Measurements from ENCODE around the gene TAF3.

TAF3 gene

DNA sequence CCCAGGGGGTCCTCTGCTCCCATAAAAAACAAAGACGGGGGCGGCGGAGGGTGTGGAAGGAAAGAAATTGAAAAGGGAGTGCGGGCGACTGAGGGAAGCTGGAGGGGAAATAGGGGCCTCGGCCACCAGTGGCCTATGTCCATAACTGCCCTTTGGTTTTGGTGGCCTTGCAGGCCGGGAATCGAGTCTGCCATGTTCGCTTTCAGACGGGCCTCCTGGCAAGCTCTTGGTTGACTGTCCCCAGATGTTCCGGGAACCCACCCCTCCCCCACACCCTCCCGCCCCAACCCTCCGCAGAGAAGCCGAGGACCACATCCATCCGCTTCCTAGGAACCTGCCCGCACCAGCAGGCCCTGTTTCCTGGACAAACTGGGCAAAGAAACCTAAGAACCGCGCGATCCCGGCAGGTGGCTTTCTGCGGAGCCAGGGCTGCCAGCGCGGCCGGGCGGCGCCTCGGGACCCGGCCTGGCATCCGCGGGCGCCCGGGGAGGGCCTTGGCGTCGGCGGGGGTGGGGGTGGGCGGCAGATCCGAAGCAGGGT lies 216.2 kb downstream of the TAF3 start:
- DNase-seq (ENCODE audit: low read depth in 2 of 2), result no peak

DNA sequence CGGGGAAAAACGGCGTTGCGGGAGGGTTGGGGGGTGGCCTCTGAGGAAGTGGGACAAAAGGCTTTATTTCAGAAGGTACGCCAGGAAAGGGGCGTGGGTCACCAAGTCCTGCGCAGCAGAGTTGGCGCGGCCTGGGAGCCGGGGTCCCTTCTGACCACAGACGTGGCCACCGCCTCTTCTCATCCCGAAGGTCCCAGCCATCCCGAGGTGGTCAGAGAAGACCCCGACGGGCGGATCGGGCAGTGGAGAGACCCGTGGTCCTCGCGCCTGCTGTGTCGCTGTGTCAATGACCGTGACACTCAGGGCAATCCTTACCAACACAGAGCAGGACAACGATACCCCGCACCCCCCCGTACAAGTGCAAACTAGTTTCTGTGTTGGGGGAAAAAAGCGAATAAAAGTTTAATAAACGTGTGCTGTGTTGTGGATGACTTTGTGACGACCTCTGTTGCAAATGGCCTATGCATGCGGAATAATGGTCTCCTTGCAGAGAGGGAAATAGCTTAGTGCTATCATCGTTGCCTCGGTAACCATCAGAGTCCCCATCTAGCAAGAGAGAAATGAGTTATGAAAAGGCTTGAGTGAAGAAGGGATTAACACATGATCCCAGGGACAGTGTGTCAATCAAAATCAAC lies 216.8 kb downstream of the TAF3 start:
- DNase-seq (ENCODE audit: low read depth in 2 of 2), result no peak

DNA sequence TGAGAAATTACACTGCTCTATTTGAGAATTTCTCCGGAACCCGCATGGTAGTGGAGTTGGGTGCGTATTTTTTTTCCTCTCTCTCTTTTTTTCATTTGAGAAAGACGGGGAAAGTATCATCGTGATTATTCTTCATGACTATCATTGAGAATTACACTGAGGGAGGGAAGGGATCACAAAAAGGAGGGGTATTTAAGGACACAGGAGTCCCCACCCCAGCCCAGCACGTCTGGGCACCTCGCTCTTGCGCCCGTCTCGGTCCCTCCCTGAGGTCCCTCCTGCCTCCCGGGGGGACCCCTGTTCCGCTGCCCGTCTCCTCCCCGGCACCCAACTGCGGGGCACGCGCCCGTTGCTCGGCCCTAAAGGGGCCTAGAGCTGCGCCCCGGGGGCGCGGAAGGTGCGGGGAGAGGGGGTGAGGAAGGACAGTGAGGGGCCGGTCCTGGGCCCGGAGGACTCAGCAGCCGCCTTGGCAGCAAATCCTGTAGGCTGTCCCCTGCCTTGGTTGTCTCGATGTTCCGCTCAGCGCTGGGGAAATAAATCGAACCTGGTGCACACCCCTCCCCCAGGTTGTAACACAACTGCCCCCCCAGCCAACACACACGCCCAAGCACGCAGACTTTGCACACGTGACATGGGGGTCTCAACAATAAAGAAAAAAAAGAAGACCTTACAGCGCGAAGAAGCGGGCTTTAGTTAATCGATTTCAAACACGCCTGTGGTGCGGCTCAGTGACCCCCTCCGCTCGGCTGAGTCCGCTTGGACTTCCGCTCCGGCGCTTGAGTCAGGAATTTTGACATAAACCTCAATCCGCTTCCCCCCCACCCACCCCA lies 217.6 kb downstream of the TAF3 start:
- no peak for DNase-seq (ENCODE audit: low read depth in 2 of 2)

DNA sequence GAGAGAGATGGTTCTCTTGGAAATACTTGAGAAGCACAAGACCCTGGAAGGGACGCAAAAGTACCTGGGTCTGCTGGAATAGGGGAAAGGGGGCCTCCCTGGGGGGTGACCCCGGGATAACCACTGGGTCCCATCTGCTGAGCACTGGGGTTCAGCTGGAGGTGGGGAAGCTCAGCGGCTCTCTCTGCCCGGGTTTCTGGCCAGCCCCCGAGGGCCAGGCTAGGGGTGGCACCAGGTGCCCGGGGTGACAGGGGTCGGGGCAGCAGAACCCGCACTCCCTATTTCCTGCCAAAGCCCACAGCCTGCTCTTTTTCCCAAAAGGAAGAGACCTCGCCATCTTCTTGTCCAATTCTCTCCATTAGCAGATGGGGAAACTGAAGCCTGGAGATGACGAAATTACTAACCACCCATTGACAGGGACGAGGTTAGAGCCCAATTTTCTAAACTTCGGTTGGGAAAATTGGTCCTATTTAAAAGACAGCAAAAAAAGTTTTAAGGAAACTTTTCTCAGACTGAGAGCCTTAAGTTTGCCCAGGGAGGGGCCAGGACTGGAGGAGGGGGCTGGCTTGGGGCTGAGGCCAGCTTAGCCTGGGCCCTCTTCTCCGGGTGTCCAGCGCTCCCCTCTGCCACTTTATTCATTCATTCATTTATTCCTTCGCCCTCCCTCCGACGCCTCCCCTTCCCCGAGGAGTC lies 218.3 kb downstream of the TAF3 start:
- no peak for DNase-seq (ENCODE audit: low read depth in 2 of 2)

DNA sequence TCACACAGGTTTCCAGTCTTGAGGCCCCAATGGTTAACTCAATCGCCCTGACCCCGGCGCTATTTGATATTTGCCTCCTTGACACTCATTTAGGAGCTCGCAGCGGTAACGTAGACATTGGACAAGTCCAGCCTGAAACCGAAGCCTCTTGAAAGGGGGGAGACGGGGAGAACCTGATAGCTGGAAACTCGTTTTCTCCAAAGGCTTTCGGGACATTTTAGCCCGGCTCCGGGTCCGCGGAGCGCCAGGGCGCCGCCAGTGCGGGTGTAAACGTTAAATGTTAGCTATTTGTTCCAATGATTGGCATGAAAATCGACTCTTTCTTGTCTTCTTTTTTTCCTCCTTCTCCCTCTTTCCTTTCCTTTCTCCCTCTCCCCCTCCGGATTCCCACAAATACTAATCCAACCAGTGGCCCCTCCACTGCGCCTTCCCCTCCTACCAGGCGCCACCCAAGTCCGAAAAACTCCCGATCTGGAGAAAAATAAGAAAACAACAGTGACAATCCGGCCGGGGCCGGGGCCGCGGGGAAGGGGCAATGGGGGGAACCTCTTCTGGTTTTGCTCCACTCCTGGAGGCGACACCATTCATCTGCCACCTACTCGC lies 219.0 kb downstream of the TAF3 start:
- no peak for DNase-seq (ENCODE audit: low read depth in 2 of 2)

DNA sequence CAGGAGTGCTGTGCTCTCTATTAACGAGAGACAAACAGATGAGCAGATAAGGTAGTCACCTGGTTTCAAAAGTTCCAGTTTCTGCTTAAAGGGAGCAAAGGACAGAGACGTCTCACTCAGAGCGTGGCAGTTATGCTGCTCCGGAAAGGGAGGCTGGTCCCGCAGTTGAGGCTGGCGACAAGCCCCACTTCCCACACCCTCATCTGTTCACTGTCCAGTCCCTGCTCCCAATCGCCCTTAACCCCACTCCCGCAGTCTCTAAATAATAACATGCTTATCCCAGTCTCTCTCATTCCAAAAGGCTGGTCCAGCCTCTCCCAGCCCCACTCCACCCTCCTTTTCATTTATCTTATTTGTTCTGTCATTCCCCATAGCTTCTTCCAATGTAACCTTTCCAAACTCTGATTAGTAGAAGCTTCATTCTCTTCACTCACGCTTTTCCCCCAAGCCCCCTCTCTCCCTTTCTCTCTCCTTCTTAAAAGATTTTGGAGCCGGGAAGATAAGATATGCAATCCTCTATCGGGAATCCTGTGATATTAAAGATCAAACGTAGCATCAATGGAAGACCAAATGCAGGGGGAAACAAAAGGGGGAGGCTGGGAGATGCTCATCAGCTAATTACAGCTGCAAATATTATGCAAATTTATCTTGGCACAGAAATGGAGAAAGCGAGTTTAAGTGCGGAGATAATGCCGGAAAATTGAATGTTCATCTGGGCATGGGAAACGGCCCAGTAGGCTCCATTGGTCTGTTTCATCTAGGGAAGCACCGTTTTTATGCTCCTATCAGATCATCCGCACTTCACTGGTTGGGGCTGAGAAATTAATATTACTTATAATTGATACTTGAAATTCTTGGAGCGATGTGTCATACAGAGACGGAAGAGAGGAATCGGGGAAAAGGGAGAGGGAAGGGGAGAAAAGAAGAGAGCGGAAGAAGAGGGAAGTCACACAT lies 219.9 kb downstream of the TAF3 start:
- no peak for DNase-seq (ENCODE audit: low read depth in 2 of 2)

DNA sequence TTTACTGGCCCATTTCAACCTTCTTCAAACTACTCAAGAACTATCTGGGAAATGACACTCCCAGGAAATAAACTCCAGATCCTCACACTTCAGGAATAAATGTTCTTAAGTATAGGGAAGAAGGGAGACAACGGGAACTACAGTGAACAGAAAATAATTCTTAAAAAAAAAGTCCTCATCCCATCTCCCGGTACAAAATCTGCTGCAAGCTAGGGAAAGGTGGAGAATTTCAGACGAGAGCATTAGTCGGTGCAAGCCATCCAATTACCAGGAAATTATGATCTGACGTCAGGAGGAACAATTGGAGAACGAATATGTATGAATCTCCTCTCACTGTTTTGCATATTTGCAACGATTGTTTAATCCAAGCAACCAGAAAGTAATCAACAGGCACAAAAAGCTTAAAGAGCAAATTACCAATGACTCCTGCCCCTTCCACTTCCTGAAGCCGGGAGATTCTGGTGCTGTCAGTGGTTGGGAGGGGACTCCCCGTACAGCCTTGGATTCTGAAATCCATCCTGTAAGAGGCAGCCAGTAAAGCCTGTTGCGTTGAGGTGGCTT lies 221.1 kb downstream of the TAF3 start:
- no peak for DNase-seq (ENCODE audit: low read depth in 2 of 2)

DNA sequence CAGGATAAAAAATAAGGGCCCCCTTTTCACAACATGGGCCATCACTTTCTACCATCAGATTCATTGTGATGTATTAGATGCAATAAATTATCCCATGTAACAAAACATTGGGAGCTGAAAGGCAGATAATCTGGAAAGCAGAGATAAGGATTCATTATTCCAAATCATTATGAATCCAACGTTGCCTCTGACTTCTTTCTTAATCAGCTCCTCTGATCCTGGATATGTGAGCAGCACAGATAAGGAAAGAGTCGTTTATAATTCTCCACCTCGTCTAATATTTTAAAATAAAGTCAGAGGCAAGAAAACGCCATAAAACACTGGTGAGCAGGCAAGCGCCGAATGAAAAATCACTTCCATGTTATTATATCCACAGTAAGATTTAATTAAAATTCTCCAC lies 222.3 kb downstream of the TAF3 start:
- DNase-seq (ENCODE audit: low read depth in 2 of 2), result no peak

DNA sequence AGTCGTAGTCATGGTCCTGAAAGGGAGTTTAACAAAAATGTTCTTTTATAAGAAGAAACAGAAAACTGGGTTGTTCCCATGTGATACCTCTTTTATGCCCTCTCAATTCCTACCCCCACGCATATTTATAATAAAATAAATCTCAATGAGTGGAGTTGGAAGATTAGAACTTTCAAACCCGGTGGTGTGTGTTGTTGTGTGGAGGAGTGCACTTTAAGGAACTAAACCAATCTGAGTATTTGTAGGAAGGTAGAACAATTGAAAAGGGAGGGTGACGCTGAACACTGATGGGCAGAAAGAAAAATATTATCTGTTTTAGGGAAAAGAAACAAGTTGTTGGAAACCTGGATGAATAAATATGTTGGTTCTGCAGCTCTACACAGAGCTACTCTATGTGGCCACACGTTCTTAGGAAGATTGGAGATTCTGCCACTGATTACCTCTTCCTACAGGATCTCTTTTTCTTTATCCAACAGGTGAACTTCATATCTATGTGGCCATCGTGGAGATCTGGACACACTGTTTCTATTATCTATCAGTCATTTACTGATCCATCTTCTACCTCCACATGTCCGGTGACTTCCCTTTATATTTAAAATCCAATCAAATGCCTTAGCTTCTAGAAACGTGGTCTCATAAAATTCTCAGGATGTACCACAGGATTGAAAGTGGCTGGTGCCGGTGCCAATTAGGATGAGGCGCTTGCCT lies 223.1 kb downstream of the TAF3 start:
- no peak for DNase-seq (ENCODE audit: low read depth in 2 of 2)

DNA sequence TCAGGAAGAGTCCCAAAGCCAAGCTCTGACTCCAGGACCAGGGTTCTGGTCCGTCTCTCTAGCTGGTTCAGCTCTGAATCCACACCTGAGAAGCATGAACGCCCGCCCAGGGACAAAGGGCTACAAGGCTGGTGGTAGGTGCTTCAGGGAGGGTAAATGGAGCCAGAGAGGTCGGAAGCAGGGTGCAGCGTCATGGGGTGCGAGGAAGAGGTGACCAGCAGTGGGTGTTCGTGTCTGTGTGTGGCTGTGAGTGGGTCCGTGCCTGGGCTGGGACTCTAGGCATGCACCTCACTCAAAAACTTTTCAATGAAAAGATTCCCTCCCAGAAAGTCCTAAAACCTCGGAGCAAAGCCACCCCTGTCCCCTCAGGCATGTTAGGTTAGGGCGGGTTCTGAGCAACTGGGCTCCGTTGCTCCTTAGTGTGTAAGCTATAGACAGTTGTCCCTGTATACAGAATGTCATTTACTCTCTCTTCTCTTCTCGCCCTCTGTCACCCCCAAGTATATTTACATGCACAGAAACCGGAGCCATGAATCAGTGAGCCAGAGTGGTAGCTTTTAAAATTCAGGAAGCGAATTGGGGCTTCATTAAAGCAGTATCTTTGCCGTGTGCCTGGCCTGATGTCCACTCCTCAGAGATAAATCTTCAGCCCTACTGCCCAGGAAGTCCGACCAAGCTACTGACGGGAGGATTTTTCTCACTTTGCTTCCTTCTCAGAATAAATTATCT lies 223.9 kb downstream of the TAF3 start:
- no peak for DNase-seq (ENCODE audit: low read depth in 2 of 2)

DNA sequence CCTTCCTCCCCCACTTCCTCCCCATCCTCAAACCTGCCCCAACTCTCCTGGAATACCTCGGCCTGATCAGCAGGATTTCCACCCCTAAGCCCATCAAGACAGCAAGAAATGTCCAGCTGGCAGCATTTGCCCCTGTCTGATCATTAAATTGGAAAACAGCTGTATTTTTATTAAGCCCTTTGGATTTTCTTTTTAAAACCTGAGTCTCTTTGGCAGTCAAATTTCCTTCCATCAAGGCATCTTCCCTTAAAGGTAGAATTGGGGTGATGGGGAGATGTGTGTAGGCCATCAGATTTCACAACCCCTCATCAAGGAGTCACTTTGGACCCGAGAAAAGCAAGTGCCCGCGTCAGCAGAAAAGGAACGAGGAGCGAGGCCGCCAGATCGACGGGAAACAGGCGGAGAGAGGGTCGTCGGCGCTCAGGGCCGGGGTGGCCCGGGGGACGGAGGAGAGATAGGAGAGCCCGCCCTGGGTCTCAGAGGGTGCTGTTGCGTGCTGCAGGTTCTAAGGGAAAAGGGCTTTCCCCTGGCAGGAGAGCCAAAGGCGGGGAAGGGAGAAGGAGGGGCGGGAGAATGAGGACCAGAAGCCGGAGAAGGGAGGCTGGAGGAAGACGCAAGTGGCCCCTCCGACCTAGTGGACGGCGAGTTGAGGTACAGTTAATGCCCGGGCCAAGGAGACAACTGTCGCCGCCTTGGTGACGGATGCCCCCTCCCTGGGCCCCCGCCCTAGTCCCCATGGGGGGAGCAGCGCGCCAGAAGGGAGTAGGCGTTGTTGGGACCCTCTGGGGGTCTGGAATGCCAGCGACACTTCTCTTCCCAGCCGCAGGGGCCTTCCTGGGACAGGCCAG lies 224.6 kb downstream of the TAF3 start:
- DNase-seq (ENCODE audit: low read depth in 2 of 2), result no peak

DNA sequence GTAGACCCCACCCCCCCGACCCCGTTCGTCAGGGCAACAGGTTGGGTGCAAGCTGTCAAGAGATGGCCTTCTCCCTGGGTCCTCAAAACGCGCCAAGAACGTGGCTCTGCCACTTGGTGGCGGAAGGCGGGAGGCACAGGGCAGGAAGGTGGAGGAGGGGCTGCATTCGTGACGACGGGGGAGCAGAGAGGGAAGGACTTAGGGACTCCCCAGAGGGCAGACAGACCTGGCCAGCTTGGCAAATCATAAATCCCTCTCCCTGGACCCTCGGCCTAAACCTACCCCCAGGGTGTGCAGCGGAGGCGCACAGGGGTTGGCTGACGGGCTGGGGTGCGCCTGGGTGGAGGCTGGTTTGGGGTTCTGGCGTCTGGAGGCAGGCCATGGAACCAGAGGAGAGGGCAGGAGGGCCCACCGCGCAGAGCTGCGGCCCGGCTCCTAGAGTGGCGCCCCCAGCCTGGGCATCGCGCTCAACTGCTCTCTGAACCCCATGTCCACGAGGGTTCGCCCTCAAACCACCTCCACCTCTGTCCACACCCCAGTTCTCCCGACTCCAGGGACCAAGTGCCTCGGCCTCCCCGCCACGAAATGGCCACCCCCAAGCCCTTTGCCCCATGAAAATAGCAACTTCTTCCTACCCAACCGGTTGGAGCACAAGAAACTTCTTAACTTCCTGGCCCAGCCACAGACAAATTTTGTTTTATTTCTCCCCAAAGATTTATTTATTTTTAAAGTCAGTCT lies 225.4 kb downstream of the TAF3 start:
- DNase-seq (ENCODE audit: low read depth in 2 of 2), result no peak

DNA sequence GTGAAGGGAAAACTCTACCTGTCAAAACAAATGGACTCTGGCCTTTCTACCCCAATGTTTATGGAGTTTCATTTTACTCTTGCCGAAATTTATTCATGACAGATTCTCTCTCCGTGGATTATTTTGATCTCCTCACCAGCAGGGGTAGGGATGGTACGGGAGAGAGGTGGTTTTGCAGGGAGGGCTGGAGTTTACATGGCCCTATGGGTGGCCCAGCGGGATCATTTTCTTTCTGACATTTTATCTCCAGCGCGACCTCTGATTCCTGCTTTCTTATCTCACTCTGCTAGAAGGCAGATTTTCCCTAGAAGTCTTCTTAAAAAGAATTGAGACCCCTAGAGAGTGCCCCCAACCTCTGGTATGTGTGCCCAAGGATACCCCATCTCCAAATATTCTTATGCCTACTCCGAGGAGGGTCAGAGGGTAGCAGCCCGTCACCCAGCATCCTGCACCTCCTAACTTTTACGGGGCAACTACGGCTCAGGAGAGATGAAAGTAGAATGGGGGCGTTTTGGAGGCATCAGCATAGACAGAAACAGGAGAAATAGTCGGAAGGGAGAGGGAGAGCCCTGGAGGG lies 226.1 kb downstream of the TAF3 start:
- no peak for DNase-seq (ENCODE audit: low read depth in 2 of 2)

DNA sequence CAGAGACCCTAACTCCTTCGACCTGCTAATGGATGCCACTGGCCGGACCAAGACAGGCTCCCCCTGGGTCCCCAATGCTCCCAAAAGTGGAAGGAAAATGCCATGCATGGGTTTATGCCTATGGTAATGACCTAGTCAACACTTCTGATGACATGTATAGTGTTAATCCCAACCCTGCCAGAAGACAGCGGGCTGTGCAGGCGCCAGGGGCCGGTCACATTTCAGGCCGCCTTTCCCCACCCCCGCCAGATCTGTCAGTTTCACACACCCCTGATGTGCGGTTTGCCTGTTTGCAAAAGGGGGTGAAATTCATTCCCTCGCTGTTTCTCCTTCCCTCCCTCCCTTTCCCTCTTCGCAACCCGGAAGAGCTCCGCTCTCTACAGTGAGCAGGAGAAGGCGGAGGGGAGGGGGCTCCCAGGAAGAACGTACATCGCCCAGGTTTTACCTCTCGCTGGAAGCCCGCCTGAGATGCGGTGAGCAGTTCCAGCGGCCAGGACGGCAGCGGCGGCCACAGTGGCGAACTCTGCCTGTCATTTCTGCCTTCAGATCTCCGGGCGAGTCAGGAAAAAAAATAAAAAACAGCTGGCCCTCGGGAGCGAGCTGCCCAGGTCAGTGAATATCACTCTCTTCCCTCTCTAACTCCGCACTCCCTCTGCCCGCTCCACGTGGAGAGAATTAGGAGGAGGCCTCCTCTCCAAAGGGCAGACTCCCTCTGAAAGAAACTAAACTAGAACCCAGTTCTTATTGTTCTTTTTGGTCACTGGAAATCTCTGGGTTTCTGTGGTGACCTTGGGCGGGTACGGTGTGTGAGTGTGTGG lies 226.8 kb downstream of the TAF3 start:
- DNase-seq (ENCODE audit: low read depth in 2 of 2), result no peak

DNA sequence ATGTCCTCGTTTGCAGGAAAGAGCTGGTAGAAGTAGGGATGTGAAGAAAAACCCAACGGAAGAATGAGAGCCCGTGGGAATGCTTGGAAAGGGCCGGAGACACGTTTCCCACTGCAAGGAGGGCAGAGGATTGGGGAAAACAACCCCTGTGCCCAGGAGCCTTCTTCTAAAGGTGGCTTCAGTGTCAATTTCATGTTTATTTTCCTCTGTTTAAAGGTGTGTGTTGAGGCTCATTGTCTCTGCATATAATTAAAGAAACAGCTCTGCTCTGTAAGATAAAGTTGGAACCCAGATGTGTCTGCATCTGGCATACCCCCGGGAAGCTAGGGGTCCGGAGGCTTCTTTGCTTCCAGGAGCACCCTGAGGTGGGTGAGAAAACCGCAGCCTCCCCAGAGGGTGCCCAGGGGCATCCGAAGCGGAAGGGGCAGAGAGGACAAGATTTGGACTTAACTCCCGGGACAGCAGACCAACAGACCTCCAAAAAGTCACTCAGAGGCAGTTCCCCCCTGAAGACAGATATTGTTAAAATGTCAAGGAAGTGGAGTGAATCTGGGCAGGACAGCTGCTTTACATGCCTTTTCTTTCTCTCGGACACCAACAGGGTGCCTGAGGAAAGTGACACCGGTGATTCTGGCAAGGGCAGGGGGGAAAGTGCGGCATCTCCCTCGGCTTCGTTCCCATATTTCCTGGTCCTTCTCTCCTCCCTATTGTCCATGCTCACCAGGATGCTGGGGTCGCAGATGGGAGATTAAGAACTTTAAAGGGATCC lies 227.6 kb downstream of the TAF3 start:
- no peak for DNase-seq (ENCODE audit: low read depth in 2 of 2)

Measured in stimulated activated CD8-positive, alpha-beta memory T cell treated with anti-CD3 and anti-CD28 coated beads, Interleukin-15, amount 100 ng/mL, for 4 hours (primary cell).